Sigmoid colon (tissue), 4 donors: ENCODE measurements around the gene EIPR1.

ENCODE experiments used
- POLR2A ChIP-seq, 2 donors: fragments of 450-650 bp; IDR thresholded peaks; one replicate each; pipeline ENCODE4 v1.6.1; 2016; ENCODE audit warnings: antibody characterized with exemption in 2 of 2, mild to moderate bottlenecking in 2 of 2, moderate library complexity in 2 of 2
- POLR2AphosphoS5 ChIP-seq, 4 donors: sonication (generic); formaldehyde crosslinking; IDR thresholded peaks; one replicate each; pipeline ENCODE4 v1.6.1; 2017; ENCODE audit warnings: antibody characterized with exemption in 4 of 4
- TF ChIP-seq, protein P1 (sequence below), 4 experiments: fragments of 450-650 bp in 3 of 4; fragments of 200-600 bp in 1 of 4; IDR thresholded peaks; one replicate each; pipeline ENCODE4 v1.5.1; 2016 to 2019; ENCODE audit warnings: antibody characterized with exemption in 4 of 4, mild to moderate bottlenecking in 3 of 4, moderate library complexity in 2 of 4

DNA sequence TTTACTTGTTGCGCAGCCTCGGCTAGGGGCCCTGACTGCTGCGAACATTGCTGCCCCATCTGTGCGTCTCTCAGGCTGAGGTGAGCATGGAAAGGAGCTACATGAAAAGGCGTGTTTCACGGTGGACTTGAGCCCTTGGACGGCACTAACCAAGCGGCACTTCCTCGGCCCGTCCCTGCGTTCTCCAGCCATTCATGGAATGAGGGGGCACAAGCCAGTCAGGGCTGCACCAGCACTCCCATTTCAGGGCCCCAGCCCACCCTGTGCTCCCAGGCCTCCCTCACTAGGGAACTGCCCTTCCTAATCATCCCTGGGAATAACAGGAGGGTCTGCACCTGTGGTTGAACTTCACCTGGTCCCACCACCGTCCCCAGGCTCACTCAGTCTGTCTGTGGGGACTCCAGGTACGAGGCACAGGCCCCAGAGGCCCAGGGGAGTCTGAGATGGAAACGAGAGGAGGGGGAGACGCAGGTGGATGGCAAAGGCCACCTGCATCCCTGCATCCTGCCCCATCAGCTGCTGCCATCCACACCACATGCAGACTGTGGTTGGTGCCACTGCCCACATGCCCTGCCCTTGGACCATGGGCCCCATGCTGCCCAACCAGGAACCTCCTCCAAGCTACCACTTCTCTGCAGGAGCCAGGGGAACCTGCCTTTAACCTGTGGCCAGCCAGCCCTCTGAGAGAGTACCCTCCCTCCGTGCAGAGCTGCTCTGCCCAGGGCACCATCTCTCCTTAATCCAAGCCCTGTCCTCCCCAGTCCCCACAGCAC lies 99.7 kb downstream of the EIPR1 start:
- TF ChIP-seq POLR2AphosphoS5 (IDR thresholded peaks at IDR 0.05) (no peak), POLR2A (IDR thresholded peaks at IDR 0.05) (no peak)
- TF ChIP-seq, protein P1, sequence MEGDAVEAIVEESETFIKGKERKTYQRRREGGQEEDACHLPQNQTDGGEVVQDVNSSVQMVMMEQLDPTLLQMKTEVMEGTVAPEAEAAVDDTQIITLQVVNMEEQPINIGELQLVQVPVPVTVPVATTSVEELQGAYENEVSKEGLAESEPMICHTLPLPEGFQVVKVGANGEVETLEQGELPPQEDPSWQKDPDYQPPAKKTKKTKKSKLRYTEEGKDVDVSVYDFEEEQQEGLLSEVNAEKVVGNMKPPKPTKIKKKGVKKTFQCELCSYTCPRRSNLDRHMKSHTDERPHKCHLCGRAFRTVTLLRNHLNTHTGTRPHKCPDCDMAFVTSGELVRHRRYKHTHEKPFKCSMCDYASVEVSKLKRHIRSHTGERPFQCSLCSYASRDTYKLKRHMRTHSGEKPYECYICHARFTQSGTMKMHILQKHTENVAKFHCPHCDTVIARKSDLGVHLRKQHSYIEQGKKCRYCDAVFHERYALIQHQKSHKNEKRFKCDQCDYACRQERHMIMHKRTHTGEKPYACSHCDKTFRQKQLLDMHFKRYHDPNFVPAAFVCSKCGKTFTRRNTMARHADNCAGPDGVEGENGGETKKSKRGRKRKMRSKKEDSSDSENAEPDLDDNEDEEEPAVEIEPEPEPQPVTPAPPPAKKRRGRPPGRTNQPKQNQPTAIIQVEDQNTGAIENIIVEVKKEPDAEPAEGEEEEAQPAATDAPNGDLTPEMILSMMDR (IDR thresholded peaks at IDR 0.05) = no peak
